Measurements from ENCODE around the gene GOT2.

The GOT2 gene

DNA sequence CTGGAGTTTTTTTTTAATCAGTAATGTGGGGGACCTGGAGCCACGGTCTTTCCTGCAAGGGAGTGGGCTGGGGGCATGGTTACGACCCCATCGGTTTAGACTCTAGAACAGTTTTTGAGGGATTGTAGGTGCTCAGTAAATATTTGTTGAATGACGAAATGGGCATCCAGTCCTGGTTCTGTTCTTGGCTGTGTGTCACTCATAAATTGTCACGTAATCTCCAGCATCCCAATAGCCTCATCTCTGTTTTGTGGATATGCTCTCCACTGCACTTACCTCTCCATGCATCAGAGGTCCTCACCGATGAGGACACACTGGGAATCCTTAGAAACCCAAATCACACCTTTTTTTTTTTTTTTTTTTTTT is 49.0 kb downstream of the GOT2 start:
- no peak for DNase-seq (ENCODE audit: extremely low read depth, insufficient read length)
- H3K27me3 ChIP-seq (replicated peaks; ENCODE audit: control insufficient read depth, insufficient read depth, low read length) = no peaks in the 10 kb centered on the region
- no peaks in the 10 kb centered on the region for H3K36me3 ChIP-seq (ENCODE audit: control insufficient read depth, insufficient read depth, low read length)
- TF ChIP-seq CTCF (IDR thresholded peaks at IDR 0.05; ENCODE audit: insufficient read depth, low read length, poor library complexity, severe bottlenecking) = no peak
- no peak overlapping the region for H3K4me3 ChIP-seq (replicated peaks; ENCODE audit: low read depth, low read length)

GRCh38 chr16:58684354-58685083 is 49.6 kb downstream of the GOT2 start, which contains the start of gene SLC38A7:
Gene SLC38A7, minus strand, starts transcription at chr16:58684770. Its CDS starts 4,644 bp downstream, at chr16:58680126.
- peak within 1 kb of the TSS; percentile 98 for H3K4me3 ChIP-seq (replicated peaks; ENCODE audit: low read depth, low read length)
- no peaks in the 10 kb centered on the region; the same call in 1 of the 2 replicates for H3K36me3 ChIP-seq (ENCODE audit: control insufficient read depth, insufficient read depth, low read length)
- no peak for TF ChIP-seq CTCF (IDR thresholded peaks at IDR 0.05; ENCODE audit: insufficient read depth, low read length, poor library complexity, severe bottlenecking)
- DNase-seq (ENCODE audit: extremely low read depth, insufficient read length) = peak; percentile 79
- H3K27me3 ChIP-seq (replicated peaks; ENCODE audit: control insufficient read depth, insufficient read depth, low read length) = no peaks in the 10 kb centered on the region

GRCh38 chr16:58684001-58684353 is 50.1 kb downstream of the GOT2 start:
- TF ChIP-seq CTCF (IDR thresholded peaks at IDR 0.05; ENCODE audit: insufficient read depth, low read length, poor library complexity, severe bottlenecking) = no peak
- no peak for DNase-seq (ENCODE audit: extremely low read depth, insufficient read length)
- Histone ChIP-seq H3K36me3 (ENCODE audit: control insufficient read depth, insufficient read depth, low read length) (no peaks in the 10 kb centered on the region; the same call in 1 of the 2 replicates), H3K27me3 (replicated peaks; ENCODE audit: control insufficient read depth, insufficient read depth, low read length) (no peaks in the 10 kb centered on the region), H3K4me3 (replicated peaks; ENCODE audit: low read depth, low read length) (peak overlapping the region; percentile 98)

DNA sequence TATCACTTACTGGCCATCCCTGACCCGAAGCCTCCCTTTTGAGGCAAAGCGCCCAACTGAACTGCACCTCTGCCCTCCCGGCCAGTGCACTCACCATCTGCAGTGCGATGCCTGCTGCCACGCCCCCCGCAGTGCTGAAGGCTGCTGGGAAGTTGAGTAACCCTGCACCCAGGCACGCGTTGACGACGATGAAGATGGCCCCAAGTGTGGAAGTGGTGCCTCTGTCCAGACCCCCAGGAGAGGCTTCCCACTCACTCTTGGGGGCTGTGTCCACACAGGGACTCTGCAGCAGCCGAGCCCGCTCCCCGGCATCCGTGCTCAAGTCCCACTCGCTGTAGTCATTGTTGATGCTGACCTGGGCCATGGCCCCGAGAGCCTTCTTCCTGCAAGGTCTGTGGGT is 54.4 kb downstream of the GOT2 start:
- Histone ChIP-seq H3K36me3 (ENCODE audit: control insufficient read depth, insufficient read depth, low read length) (peaks cover 6% of the 10 kb centered on the region), H3K4me3 (replicated peaks; ENCODE audit: low read depth, low read length) (no peak overlapping the region), H3K27me3 (replicated peaks; ENCODE audit: control insufficient read depth, insufficient read depth, low read length) (no peaks in the 10 kb centered on the region)
- no peak for TF ChIP-seq CTCF (IDR thresholded peaks at IDR 0.05; ENCODE audit: insufficient read depth, low read length, poor library complexity, severe bottlenecking)
- no peak for DNase-seq (ENCODE audit: extremely low read depth, insufficient read length)

DNA sequence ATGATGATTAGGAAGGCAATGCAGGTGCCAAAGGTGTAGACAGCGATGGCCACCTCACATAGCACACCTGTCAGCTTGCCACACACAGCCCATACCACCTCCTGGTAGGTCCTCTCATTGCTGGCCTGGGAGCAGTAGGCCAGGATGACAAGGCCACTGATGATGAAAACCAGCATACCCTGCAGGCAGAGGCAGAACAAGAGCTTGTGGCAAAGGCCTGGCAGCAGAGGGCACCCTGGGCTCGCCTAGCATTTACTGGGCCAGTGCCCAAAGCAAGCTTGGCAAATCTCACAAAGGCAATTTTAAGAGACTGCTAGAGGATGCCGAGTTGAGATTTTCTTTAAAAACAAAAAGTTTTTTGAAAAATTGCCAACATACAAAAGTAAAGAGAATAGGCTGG is 55.4 kb downstream of the GOT2 start:
- H3K36me3 ChIP-seq (ENCODE audit: control insufficient read depth, insufficient read depth, low read length) = peaks cover 6% of the 10 kb centered on the region
- H3K27me3 ChIP-seq (replicated peaks; ENCODE audit: control insufficient read depth, insufficient read depth, low read length) = no peaks in the 10 kb centered on the region
- no peak for DNase-seq (ENCODE audit: extremely low read depth, insufficient read length)
- peak; percentile 18 for TF ChIP-seq CTCF (IDR thresholded peaks at IDR 0.05; ENCODE audit: insufficient read depth, low read length, poor library complexity, severe bottlenecking)
- H3K4me3 ChIP-seq (replicated peaks; ENCODE audit: low read depth, low read length) = no peak overlapping the region

DNA sequence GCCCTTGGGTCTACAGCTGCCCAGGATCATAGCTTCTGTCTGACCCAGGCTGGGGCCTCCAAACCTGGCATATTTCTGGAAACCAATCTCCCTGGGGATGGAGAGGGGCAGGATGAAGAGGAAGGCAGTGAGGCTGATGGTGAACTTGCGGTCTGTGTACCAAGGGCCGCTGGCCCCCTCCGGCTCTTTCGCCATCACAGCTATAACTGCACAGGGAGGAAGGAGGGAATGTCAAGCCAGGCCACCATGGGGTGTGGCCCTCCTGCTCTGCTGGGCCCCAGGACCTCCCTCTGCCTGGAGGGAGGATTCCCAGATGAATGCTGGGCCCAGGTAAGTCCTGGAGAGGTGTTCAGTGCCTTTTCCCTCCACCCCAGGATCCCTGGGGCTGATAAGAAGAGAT is 55.8 kb downstream of the GOT2 start:
- no peak for TF ChIP-seq CTCF (IDR thresholded peaks at IDR 0.05; ENCODE audit: insufficient read depth, low read length, poor library complexity, severe bottlenecking)
- DNase-seq (ENCODE audit: extremely low read depth, insufficient read length) = no peak
- Histone ChIP-seq H3K27me3 (replicated peaks; ENCODE audit: control insufficient read depth, insufficient read depth, low read length) (no peaks in the 10 kb centered on the region), H3K36me3 (ENCODE audit: control insufficient read depth, insufficient read depth, low read length) (peaks cover 6% of the 10 kb centered on the region), H3K4me3 (replicated peaks; ENCODE audit: low read depth, low read length) (no peak overlapping the region)
